PC-9 (cell line): Measurements from ENCODE around the gene MPDU1.
A peak's percentile ranks its signal among the peaks of the same experiment; 100 is the strongest.

Experiments
- CTCF ChIP-seq: fragments of 200-600 bp; sonication (generic); conservative IDR thresholded peaks from 2 replicates; pipeline ENCODE4 v1.6.1; 2017; ENCODE audit warnings: mixed run types, antibody characterized with exemption, mild to moderate bottlenecking, moderate library complexity
- EZH2 ChIP-seq: fragments of 200-600 bp; sonication (generic); IDR thresholded peaks from 2 replicates; pipeline ENCODE4 v1.8.0; 2017; ENCODE audit warnings: antibody characterized with exemption, low read depth

GRCh38 chr17:7586673-7587419, 3.2 kb downstream of the MPDU1 start:
- TF ChIP-seq CTCF = peak; percentile 63
- TF ChIP-seq EZH2 = no peak
